Sigmoid colon (tissue), 7 donors: ENCODE measurements around the gene IL6ST. TPM values are rescaled to one million over a fixed set of nuclear protein-coding genes. Genes with fewer than 3 reads are reported as not detected.

Experiments used
- DNase-seq: peaks from one replicate; pipeline ENCODE4 v3.0.0-alpha.2; 2019
- H3K27ac ChIP-seq, 4 donors: fragments of 200-600 bp; sonication (generic); one replicate each; pipeline ENCODE4 v1.5.1; 2016 to 2019; ENCODE audit warnings: mild to moderate bottlenecking in 1 of 4
- H3K27me3 ChIP-seq, 3 donors: fragments of 200-600 bp; sonication (generic); one replicate each; pipeline ENCODE4 v1.5.1; 2019; ENCODE audit warnings: mild to moderate bottlenecking in 1 of 3
- H3K36me3 ChIP-seq, 4 donors: fragments of 200-600 bp; sonication (generic); one replicate each; pipeline ENCODE4 v1.5.1; 2016 to 2019
- H3K4me1 ChIP-seq, 4 donors: fragments of 200-600 bp; sonication (generic); one replicate each; pipeline ENCODE4 v1.5.1; 2017 to 2019
- H3K4me3 ChIP-seq, 4 donors: fragments of 200-600 bp; sonication (generic); one replicate each; pipeline ENCODE4 v1.5.1; 2017 to 2019; ENCODE audit warnings: mild to moderate bottlenecking in 2 of 4, moderate library complexity in 1 of 4
- H3K9me3 ChIP-seq, 4 donors: fragments of 200-600 bp in 3 of 4; sonication (generic) in 3 of 4; one replicate each; pipeline versions ENCODE4 v1.5.1 to v1.6.1; 2013 to 2019
- EP300 ChIP-seq, 4 donors: sonication (generic); formaldehyde crosslinking; IDR thresholded peaks; one replicate each; pipeline ENCODE4 v1.6.1; 2017; ENCODE audit warnings: antibody characterized with exemption in 4 of 4
- POLR2A ChIP-seq, 2 donors: fragments of 450-650 bp; IDR thresholded peaks; one replicate each; pipeline ENCODE4 v1.6.1; 2016; ENCODE audit warnings: antibody characterized with exemption in 2 of 2, mild to moderate bottlenecking in 2 of 2, moderate library complexity in 2 of 2
- POLR2AphosphoS5 ChIP-seq, 4 donors: sonication (generic); formaldehyde crosslinking; IDR thresholded peaks; one replicate each; pipeline ENCODE4 v1.6.1; 2017; ENCODE audit warnings: antibody characterized with exemption in 4 of 4
- WGBS, 2 donors: extraction: QIAGEN DNeasy Blood & Tissue Kit; methylation state at CpG; one replicate each; pipeline ENCODE4 v1.1.7; 2013; 5-methylcytosine and 5-hydroxymethylcytosine counted together
- intact Hi-C: fragments of 100-400 bp; cut with DNase I; formaldehyde crosslinking; loops from one replicate; pipeline ENCODE4 v1.15.1; 2023
- polyA plus RNA-seq, 3 donors: library from polyadenylated mRNA; stranded (reverse); fragments of 200-250 nt; gene quantifications; one replicate each; pipeline ENCODE4 v1.2.3, GENCODE V29; 2013
- total RNA-seq, 4 donors: library from RNA; depleted of rRNA; stranded (reverse); fragments of >200 nt; gene quantifications; one replicate each; pipeline ENCODE4 v1.1.0, GENCODE V29; 2016
- TF ChIP-seq, protein P1 (sequence below), 4 experiments: fragments of 450-650 bp in 3 of 4; fragments of 200-600 bp in 1 of 4; IDR thresholded peaks; one replicate each; pipeline ENCODE4 v1.5.1; 2016 to 2019; ENCODE audit warnings: antibody characterized with exemption in 4 of 4, mild to moderate bottlenecking in 3 of 4, moderate library complexity in 2 of 4
- donor health status: healthy with polysubstance abuse.
- donor health status: Bipolar disorder and iron deficiency.
- donor health status: healthy.

Gene IL6ST
- total and polyA plus RNA-seq, 7 donors, result 7.4 to 373 (median 206) TPM

DNA sequence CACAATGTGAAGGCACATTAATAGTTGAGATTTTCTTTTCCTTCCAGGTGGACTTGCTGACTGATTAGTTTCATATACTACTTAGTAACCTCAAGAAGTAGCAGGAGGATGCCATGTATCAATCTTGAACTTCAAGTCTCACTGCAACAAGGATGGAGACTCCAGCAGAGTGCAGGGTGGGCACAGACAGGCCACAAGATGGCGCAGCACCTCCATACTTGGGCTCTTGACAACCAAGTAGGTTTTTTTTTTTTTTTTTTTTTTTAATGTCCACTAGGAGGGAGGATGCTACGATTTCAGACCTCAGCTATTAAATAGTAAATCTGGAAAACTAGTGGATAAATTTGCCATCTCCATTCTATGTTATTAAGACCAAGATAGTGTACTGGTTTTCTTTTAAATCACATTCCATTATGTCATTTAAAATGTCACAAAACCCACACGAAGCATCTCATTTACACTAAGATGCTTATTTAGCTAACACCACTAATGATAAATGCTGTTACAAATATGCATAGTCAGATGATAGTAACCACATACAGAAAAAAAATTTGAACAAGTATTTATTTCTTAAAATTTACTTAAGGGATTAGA, 58.6 kb downstream of the IL6ST start:
- Histone ChIP-seq H3K36me3 (peaks cover 0 to 44% (median 8%) of the 10 kb centered on the region in 4 donors), H3K4me1 (no peaks in the 10 kb centered on the region), H3K27ac (no peak overlapping the region), H3K4me3 (no peak overlapping the region), H3K9me3 (no peaks in the 10 kb centered on the region), H3K27me3 (no peaks in the 10 kb centered on the region)
- WGBS, 2 donors, result 28% methylated on average over 3 of the region's 3 CpGs
- DNase-seq, result peak; percentile 87
- intact Hi-C loops, result loop anchor here (2.0 to 10.0 kb wide), 4 partner anchors 56 to 903 kb away; partner anchors contain the start of gene IL6ST
- TF ChIP-seq, protein P1, sequence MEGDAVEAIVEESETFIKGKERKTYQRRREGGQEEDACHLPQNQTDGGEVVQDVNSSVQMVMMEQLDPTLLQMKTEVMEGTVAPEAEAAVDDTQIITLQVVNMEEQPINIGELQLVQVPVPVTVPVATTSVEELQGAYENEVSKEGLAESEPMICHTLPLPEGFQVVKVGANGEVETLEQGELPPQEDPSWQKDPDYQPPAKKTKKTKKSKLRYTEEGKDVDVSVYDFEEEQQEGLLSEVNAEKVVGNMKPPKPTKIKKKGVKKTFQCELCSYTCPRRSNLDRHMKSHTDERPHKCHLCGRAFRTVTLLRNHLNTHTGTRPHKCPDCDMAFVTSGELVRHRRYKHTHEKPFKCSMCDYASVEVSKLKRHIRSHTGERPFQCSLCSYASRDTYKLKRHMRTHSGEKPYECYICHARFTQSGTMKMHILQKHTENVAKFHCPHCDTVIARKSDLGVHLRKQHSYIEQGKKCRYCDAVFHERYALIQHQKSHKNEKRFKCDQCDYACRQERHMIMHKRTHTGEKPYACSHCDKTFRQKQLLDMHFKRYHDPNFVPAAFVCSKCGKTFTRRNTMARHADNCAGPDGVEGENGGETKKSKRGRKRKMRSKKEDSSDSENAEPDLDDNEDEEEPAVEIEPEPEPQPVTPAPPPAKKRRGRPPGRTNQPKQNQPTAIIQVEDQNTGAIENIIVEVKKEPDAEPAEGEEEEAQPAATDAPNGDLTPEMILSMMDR (IDR thresholded peaks at IDR 0.05), result peak; percentile 52 to 75 (median 64)
- no peak for TF ChIP-seq EP300 (IDR thresholded peaks at IDR 0.05)

DNA sequence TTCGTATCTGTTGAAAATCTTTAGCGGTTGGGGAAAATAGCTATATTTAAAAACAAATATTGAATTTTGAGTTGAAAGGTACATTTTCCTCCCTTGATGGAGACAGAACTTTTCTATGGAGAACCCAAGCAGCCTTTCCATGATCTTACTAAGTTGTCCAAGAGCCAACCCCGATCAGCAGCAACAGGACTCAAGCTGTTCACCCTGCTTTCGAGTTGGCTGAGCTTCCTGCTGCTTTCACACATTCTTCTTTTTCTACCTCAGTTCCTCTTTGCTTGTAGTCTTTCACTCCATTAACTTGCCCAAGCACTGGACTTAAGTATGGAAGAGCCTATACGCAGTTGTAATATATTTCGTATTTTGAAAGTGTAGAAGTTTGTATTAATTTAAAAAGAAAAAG, 59.4 kb downstream of the IL6ST start:
- Histone ChIP-seq H3K27ac (no peak overlapping the region), H3K36me3 (peaks cover 0 to 35% (median 2%) of the 10 kb centered on the region in 4 donors), H3K27me3 (no peaks in the 10 kb centered on the region), H3K9me3 (no peaks in the 10 kb centered on the region), H3K4me1 (no peaks in the 10 kb centered on the region), H3K4me3 (no peak overlapping the region)
- no peak for TF ChIP-seq EP300 (IDR thresholded peaks at IDR 0.05)
- no peak for TF ChIP-seq POLR2AphosphoS5 (IDR thresholded peaks at IDR 0.05)
- no peak for TF ChIP-seq POLR2A (IDR thresholded peaks at IDR 0.05)
- TF ChIP-seq, protein P1 (IDR thresholded peaks at IDR 0.05), result no peak
- 93 to 95% methylated on average over 6 of the region's 6 CpGs for WGBS, 2 donors
- intact Hi-C loops, result loop anchor here (2.0 to 10.0 kb wide), 4 partner anchors 57 to 677 kb away; partner anchors contain the start of gene IL6ST
- DNase-seq, result no peak

DNA sequence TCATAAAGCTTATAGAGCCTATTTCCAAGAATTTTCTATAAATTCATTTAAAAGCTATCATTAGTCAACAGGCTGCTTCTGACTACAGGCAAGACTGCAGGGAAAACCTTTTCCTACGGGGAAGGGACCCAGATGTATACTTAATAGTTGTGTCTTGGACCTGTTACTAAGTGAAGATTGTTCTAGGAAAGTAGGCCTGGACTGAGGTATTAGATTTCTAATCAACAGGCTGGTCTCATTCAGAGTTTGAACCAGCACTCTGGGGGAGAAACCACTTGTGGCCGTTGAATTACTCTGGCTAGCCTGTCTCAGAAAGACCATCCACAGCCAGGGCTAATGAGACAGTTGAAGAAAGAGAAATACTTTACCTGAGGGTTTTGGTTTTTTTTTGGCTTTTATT, 60.0 kb downstream of the IL6ST start:
- DNase-seq, result no peak
- TF ChIP-seq POLR2AphosphoS5 (IDR thresholded peaks at IDR 0.05) (no peak), POLR2A (IDR thresholded peaks at IDR 0.05) (no peak), EP300 (IDR thresholded peaks at IDR 0.05) (no peak)
- TF ChIP-seq, protein P1 (IDR thresholded peaks at IDR 0.05), result no peak
- no peak overlapping the region for H3K27ac ChIP-seq
- H3K4me3 ChIP-seq, result no peak overlapping the region
- 84 to 91% methylated on average over 2 of the region's 2 CpGs for WGBS, 2 donors
- no peaks in the 10 kb centered on the region for H3K27me3 ChIP-seq
- no peaks in the 10 kb centered on the region for H3K9me3 ChIP-seq
- intact Hi-C loops, result loop anchor here (2.0 to 10.0 kb wide), 4 partner anchors 58 to 678 kb away; partner anchors contain the start of gene IL6ST
- H3K4me1 ChIP-seq, result no peaks in the 10 kb centered on the region
- peaks cover 0 to 29% (median 0%) of the 10 kb centered on the region in 4 donors for H3K36me3 ChIP-seq

DNA sequence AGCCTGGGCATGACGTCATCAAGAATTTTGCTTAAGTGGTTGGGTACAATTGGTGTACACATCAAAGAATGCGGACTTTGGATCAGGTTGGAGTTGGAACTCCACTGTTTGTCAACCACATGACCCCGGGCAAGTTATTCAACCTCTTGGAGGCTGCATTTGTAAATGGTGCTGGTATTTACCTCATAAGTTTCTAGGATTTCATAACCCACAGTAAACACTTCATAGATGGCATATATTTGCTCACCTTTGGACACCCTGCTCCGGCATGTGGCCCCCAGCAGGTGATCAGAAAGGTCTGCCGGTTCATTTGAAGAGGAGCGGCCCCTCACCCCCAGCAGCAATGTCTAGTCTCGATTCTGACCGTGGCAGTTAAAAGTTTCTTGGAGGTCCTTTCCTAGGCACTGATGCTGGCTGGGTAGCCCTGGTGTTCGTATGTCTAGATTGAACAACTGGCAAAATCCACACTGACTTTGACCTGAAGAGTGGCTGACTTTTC, 60.6 kb downstream of the IL6ST start:
- H3K27ac ChIP-seq, result no peak overlapping the region
- no peaks in the 10 kb centered on the region for H3K27me3 ChIP-seq
- WGBS, 2 donors, result 40 to 75% methylated on average over 9 of the region's 9 CpGs
- no peaks in the 10 kb centered on the region for H3K9me3 ChIP-seq
- no peaks in the 10 kb centered on the region for H3K4me1 ChIP-seq
- peaks cover 0 to 23% (median 0%) of the 10 kb centered on the region in 4 donors for H3K36me3 ChIP-seq
- TF ChIP-seq POLR2A (IDR thresholded peaks at IDR 0.05), result no peak
- TF ChIP-seq, protein P1 (IDR thresholded peaks at IDR 0.05), result no peak
- no peak for TF ChIP-seq EP300 (IDR thresholded peaks at IDR 0.05)
- TF ChIP-seq POLR2AphosphoS5 (IDR thresholded peaks at IDR 0.05), result no peak
- intact Hi-C loops, result loop anchor here (2.0 to 10.0 kb wide), 2 partner anchors 267 to 341 kb away; no protein-coding TSS in a partner anchor
- DNase-seq, result no peak
- H3K4me3 ChIP-seq, result no peak overlapping the region
